ENCODE results near the gene SELENOW. TPM values are rescaled to one million over a fixed set of nuclear protein-coding genes. Genes with fewer than 3 reads are reported as not detected.
A peak's percentile ranks its signal among the peaks of the same experiment; 100 is the strongest.

SELENOW gene
- total and polyA plus RNA-seq, 2 of the 8 experiments (the other 6 are each of a cell fraction or from before 2014, with no cell fraction given) = 371 to 588 TPM

GRCh38 chr19:47742634-47743033 is 35.9 kb upstream of the SELENOW start:
- H3K4me3 ChIP-seq (ENCODE audit: extremely low read depth in 1 of 4, insufficient read depth in 2 of 4, low read depth in 3 of 4, low read length in 4 of 4) = peak overlapping the region in 1 of 4 experiments; percentile 66; a peak in 3 of 8 replicates
- H3K4me2 ChIP-seq (ENCODE audit: insufficient read depth in 1 of 2, low read depth in 2 of 2, low read length in 2 of 2) = peak overlapping the region; percentile 36 to 95

More at GRCh38 chr19:47742634-47743033, 35.9 kb upstream of the SELENOW start:
- peak overlapping the region; percentile 55 for H4K91ac ChIP-seq (replicated peaks; ENCODE audit: insufficient read length, low read length)
- H4K20me1 ChIP-seq (replicated peaks in 1 of 2; ENCODE audit: control insufficient read depth in 1 of 2, insufficient read depth in 2 of 2, low read length in 2 of 2) = no peaks in the 10 kb centered on the region
- no peaks in the 10 kb centered on the region for H3K79me1 ChIP-seq (ENCODE audit: low read depth, low read length)
- H3K27ac ChIP-seq (ENCODE audit: low read depth, low read length) = no peak overlapping the region
- no peak overlapping the region for H4K5ac ChIP-seq (ENCODE audit: insufficient read length, low read depth, low read length)
- H2BK12ac ChIP-seq (ENCODE audit: low read depth, low read length) = no peak overlapping the region
- peak overlapping the region; percentile 22 for H2BK120ac ChIP-seq (replicated peaks; ENCODE audit: low read depth, low read length)
- TF ChIP-seq POU5F1 (IDR thresholded peaks at IDR 0.05; ENCODE audit: low read depth, low read length) (no peak), EGR1 (IDR thresholded peaks at IDR 0.05; ENCODE audit: borderline replicate concordance, low read depth, low read length) (no peak), RFX5 (IDR thresholded peaks at IDR 0.05; ENCODE audit: borderline replicate concordance, low read depth, low read length) (no peak), CEBPB (IDR thresholded peaks at IDR 0.05; ENCODE audit: low read depth, low read length) (no peak), NRF1 (IDR thresholded peaks at IDR 0.05; ENCODE audit: low read depth, low read length) (no peak), RAD21 (IDR thresholded peaks at IDR 0.05 in 1 of 2, conservative IDR thresholded peaks at IDR 0.05 in 1 of 2; ENCODE audit: low read depth in 2 of 2, low read length in 2 of 2) (no peak), CTBP2 (IDR thresholded peaks at IDR 0.05; ENCODE audit: borderline replicate concordance, insufficient read depth, insufficient read length, low read length) (no peak), YY1 (IDR thresholded peaks at IDR 0.05; ENCODE audit: low read depth, low read length) (no peak), CHD1 (IDR thresholded peaks at IDR 0.05; ENCODE audit: low read depth, low read length) (no peak)
- peaks cover 0 to 15% (median 4%) of the 10 kb centered on the region in 4 experiments; a peak in 4 of 7 replicates for H3K4me1 ChIP-seq (replicated peaks in 1 of 4; ENCODE audit: control insufficient read depth in 3 of 4, insufficient read depth in 4 of 4, low read length in 3 of 4)
- no peak overlapping the region for H2BK20ac ChIP-seq (ENCODE audit: low read length)
- FAIRE-seq (no peak), DNase-seq (ENCODE audit: low read depth in 1 of 2, low spot score in 2 of 2) (no peak)
- no peak overlapping the region for H3K23ac ChIP-seq (ENCODE audit: insufficient read length)
- no peaks in the 10 kb centered on the region for H3K27me3 ChIP-seq (replicated peaks in 1 of 4; ENCODE audit: control insufficient read depth in 3 of 4, extremely low read depth in 1 of 4, insufficient read depth in 3 of 4, low read length in 3 of 4)
- no peaks in the 10 kb centered on the region for H3K9me3 ChIP-seq (ENCODE audit: insufficient read depth in 2 of 2, low read depth in 1 of 2, low read length in 1 of 2)
- ChIA-PET POLR2A (ENCODE audit: partially characterized antibody) (interaction anchor here (0.5 to 11.1 kb wide), 3 partner anchors 15 to 168 kb away, joined by 3 to 204 read pairs (median 8); no protein-coding TSS in a partner anchor), CTCF (ENCODE audit: partially characterized antibody) (interaction anchor here (1.2 to 4.5 kb wide), 5 partner anchors 14 to 315 kb away, joined by 3 to 51 read pairs (median 10); partner anchors contain the start of gene EHD2)
- H2AFZ ChIP-seq (ENCODE audit: low read length) = peak overlapping the region; percentile 75; the same call in 1 of the 2 replicates
- H3K79me2 ChIP-seq (ENCODE audit: control insufficient read depth in 1 of 2, insufficient read depth in 2 of 2, low read length in 2 of 2) = peaks cover 3 to 17% of the 10 kb centered on the region in 2 experiments; a peak in 3 of 4 replicates
- no peak overlapping the region for H2AK5ac ChIP-seq (ENCODE audit: low read depth, low read length)
- no peak overlapping the region for H3K9ac ChIP-seq (replicated peaks in 1 of 4; ENCODE audit: extremely low read depth in 1 of 4, low read depth in 3 of 4, low read length in 3 of 4)
- peaks cover 7% of the 10 kb centered on the region; the same call in 1 of the 2 replicates for H3K23me2 ChIP-seq (ENCODE audit: low read depth, low read length)
- no peak overlapping the region; the same call in 1 of the 2 replicates for H4K8ac ChIP-seq (ENCODE audit: extremely low read depth, insufficient read depth, low read length)
- peaks cover 2 to 13% (median 7%) of the 10 kb centered on the region in 4 experiments; a peak in 4 of 8 replicates for H3K36me3 ChIP-seq (ENCODE audit: control insufficient read depth in 2 of 4, insufficient read depth in 4 of 4, low read length in 3 of 4)
- no peak overlapping the region for H3K14ac ChIP-seq (ENCODE audit: insufficient read length)
- no peak overlapping the region for H3K56ac ChIP-seq (replicated peaks; ENCODE audit: insufficient read length, low read depth, low read length)
- 53% methylated on average over 13 of the region's 13 CpGs; no CpG with 5 or more reads in 1 of the 2 experiments for WGBS, 2 experiments (ENCODE audit: extremely low coverage in 1 of 2, insufficient coverage in 1 of 2, insufficient read length in 1 of 2, insufficient replicate concordance in 2 of 2, low coverage in 1 of 2, low lambda C conversion rate in 2 of 2, missing lambda C conversion rate in 1 of 2)
- no peak overlapping the region for H3K4ac ChIP-seq (replicated peaks; ENCODE audit: insufficient read length, low read depth, low read length)
- H3K18ac ChIP-seq (ENCODE audit: extremely low read depth, low read length) = no peak overlapping the region
- H2BK15ac ChIP-seq (ENCODE audit: low read length) = no peak overlapping the region
- no peak overlapping the region for H2BK5ac ChIP-seq (ENCODE audit: low read depth, low read length)

Measured in H1 (cell line).